Stimulated activated CD4-positive, alpha-beta T cell treated with anti-CD3 and anti-CD28 coated beads, Interleukin-15, amount 100 ng/mL, for 1 hour (primary cell): ENCODE results near the gene MRC2.

ENCODE experiments used
- DNase-seq, 2 donors: peaks; one replicate each; pipeline ENCODE4 v3.0.0-alpha.2; 2020; ENCODE audit warnings: low read depth in 1 of 2, low spot score in 1 of 2

Gene MRC2

GRCh38 chr17:62716834-62717588 lies 89.5 kb downstream of the MRC2 start:
- no peak for DNase-seq

GRCh38 chr17:62717589-62717855 lies 90.1 kb downstream of the MRC2 start:
- DNase-seq: no peak

GRCh38 chr17:62717889-62718288 lies 90.4 kb downstream of the MRC2 start:
- no peak for DNase-seq

GRCh38 chr17:62718429-62718828 lies 91.0 kb downstream of the MRC2 start:
- no peak for DNase-seq

- no peak for DNase-seq
Observed at GRCh38 chr17:62719586-62719985, 92.1 kb downstream of the MRC2 start.

GRCh38 chr17:62720126-62720850 lies 92.8 kb downstream of the MRC2 start:
- DNase-seq: no peak

- no peak for DNase-seq
Observed at GRCh38 chr17:62722625-62723024, 95.2 kb downstream of the MRC2 start.

- no peak for DNase-seq
Observed at GRCh38 chr17:62723842-62724241, 96.4 kb downstream of the MRC2 start.

- peak; percentile 41 to 65 for DNase-seq
Observed at GRCh38 chr17:62724398-62725146, 97.1 kb downstream of the MRC2 start.

GRCh38 chr17:62725791-62726249 lies 98.3 kb downstream of the MRC2 start:
- DNase-seq: no peak

GRCh38 chr17:62727916-62728672 lies 100.6 kb downstream of the MRC2 start:
- DNase-seq: no peak

- DNase-seq: no peak
Observed at GRCh38 chr17:62732125-62732524, 104.7 kb downstream of the MRC2 start.

- no peak for DNase-seq
Observed at GRCh38 chr17:62735044-62735651, 107.7 kb downstream of the MRC2 start.

GRCh38 chr17:62737513-62737912 lies 110.0 kb downstream of the MRC2 start:
- no peak for DNase-seq

- no peak for DNase-seq
Observed at GRCh38 chr17:62738281-62738680, 110.8 kb downstream of the MRC2 start.

GRCh38 chr17:62739645-62740388 lies 112.3 kb downstream of the MRC2 start:
- no peak for DNase-seq

GRCh38 chr17:62741290-62741689 lies 113.8 kb downstream of the MRC2 start:
- DNase-seq: no peak
